Ascending aorta (tissue), 2 donors: Measurements from ENCODE around the gene NLRP3. TPM values are rescaled to one million over a fixed set of nuclear protein-coding genes. Genes with fewer than 3 reads are reported as not detected.

Experiments used
- DNase-seq, 2 donors: peaks; one replicate each; pipeline ENCODE4 v3.0.0-alpha.2; 2019; ENCODE audit warnings: low spot score in 2 of 2
- H3K27ac ChIP-seq, 2 donors: fragments of 200-600 bp; sonication (generic); one replicate each; pipeline ENCODE4 v1.5.1; 2016 to 2017; ENCODE audit warnings: mild to moderate bottlenecking in 1 of 2
- H3K27me3 ChIP-seq: fragments of 200-600 bp; sonication (generic); one replicate; pipeline ENCODE4 v1.5.1; 2017
- H3K36me3 ChIP-seq, 2 donors: fragments of 200-600 bp; sonication (generic); one replicate each; pipeline ENCODE4 v1.5.1; 2016
- H3K4me1 ChIP-seq, 2 donors: fragments of 200-600 bp; sonication (generic); one replicate each; pipeline ENCODE4 v1.5.1; 2016 to 2017; ENCODE audit warnings: mild to moderate bottlenecking in 1 of 2
- H3K4me3 ChIP-seq, 2 donors: fragments of 200-600 bp; sonication (generic); one replicate each; pipeline ENCODE4 v1.5.1; 2016 to 2017; ENCODE audit warnings: mild to moderate bottlenecking in 1 of 2
- H3K9me3 ChIP-seq, 2 donors: fragments of 200-600 bp; sonication (generic); one replicate each; pipeline ENCODE4 v1.5.1; 2016
- CTCF ChIP-seq, 3 experiments: fragments of 200-600 bp in 2 of 3; fragments of 450-650 bp in 1 of 3; sonication (generic) in 2 of 3; IDR thresholded peaks; one replicate each; pipeline ENCODE4 v1.5.1; 2016 to 2019; ENCODE audit warnings: antibody characterized with exemption in 3 of 3, mild to moderate bottlenecking in 1 of 3, moderate library complexity in 1 of 3
- intact Hi-C: fragments of 100-400 bp; cut with DNase I; formaldehyde crosslinking; loops from one replicate; pipeline ENCODE4 v1.15.1; 2023
- total RNA-seq: library from RNA; depleted of rRNA; stranded (reverse); fragments of >200 nt; gene quantifications from one replicate; pipeline ENCODE4 v1.1.0, GENCODE V29; 2016

NLRP3 gene
- total RNA-seq, 1 donor from 2014 or later = 0.11 TPM

- no peaks in the 10 kb centered on the region for H3K9me3 ChIP-seq
- H3K27ac ChIP-seq = no peak overlapping the region
Measured at GRCh38 chr1:247451388-247452010, 35.5 kb downstream of the NLRP3 start.

GRCh38 chr1:247452447-247453039, 36.6 kb downstream of the NLRP3 start:
- Histone ChIP-seq H3K9me3 (no peaks in the 10 kb centered on the region), H3K27me3 (no peaks in the 10 kb centered on the region), H3K4me1 (no peaks in the 10 kb centered on the region), H3K36me3 (no peaks in the 10 kb centered on the region), H3K4me3 (no peak overlapping the region), H3K27ac (no peak overlapping the region)
- TF ChIP-seq CTCF (IDR thresholded peaks at IDR 0.05) = no peak
- intact Hi-C loops = no loop called here
- DNase-seq = no peak

More at GRCh38 chr1:247451388-247452010, 35.5 kb downstream of the NLRP3 start:
- intact Hi-C loops = no loop called here
- no peak for DNase-seq
- no peak for TF ChIP-seq CTCF (IDR thresholded peaks at IDR 0.05)
- Histone ChIP-seq H3K4me3 (no peak overlapping the region), H3K4me1 (no peaks in the 10 kb centered on the region), H3K27me3 (no peaks in the 10 kb centered on the region), H3K36me3 (no peaks in the 10 kb centered on the region)

- Histone ChIP-seq H3K9me3 (no peaks in the 10 kb centered on the region), H3K27me3 (no peaks in the 10 kb centered on the region), H3K4me3 (no peak overlapping the region), H3K36me3 (no peaks in the 10 kb centered on the region), H3K27ac (no peak overlapping the region), H3K4me1 (no peaks in the 10 kb centered on the region)
- no peak for DNase-seq
- intact Hi-C loops = no loop called here
- TF ChIP-seq CTCF (IDR thresholded peaks at IDR 0.05) = no peak
Measured at GRCh38 chr1:247453245-247453644, 37.3 kb downstream of the NLRP3 start.

- Histone ChIP-seq H3K9me3 (no peaks in the 10 kb centered on the region), H3K27ac (no peak overlapping the region), H3K4me1 (no peaks in the 10 kb centered on the region), H3K36me3 (no peaks in the 10 kb centered on the region), H3K4me3 (no peak overlapping the region), H3K27me3 (no peaks in the 10 kb centered on the region)
- DNase-seq = no peak
- intact Hi-C loops = no loop called here
- no peak for TF ChIP-seq CTCF (IDR thresholded peaks at IDR 0.05)
Measured at GRCh38 chr1:247453997-247454396, 38.0 kb downstream of the NLRP3 start.

GRCh38 chr1:247456021-247456420, 40.0 kb downstream of the NLRP3 start:
- DNase-seq = no peak
- intact Hi-C loops = no loop called here

More at GRCh38 chr1:247456021-247456420, 40.0 kb downstream of the NLRP3 start:
- Histone ChIP-seq H3K4me1 (no peaks in the 10 kb centered on the region), H3K27ac (no peak overlapping the region), H3K27me3 (no peaks in the 10 kb centered on the region), H3K4me3 (no peak overlapping the region), H3K36me3 (no peaks in the 10 kb centered on the region), H3K9me3 (no peaks in the 10 kb centered on the region)
- TF ChIP-seq CTCF (IDR thresholded peaks at IDR 0.05) = no peak
